Vagina (tissue), 2 donors: ENCODE measurements around the gene WWOX. TPM values are rescaled to one million over a fixed set of nuclear protein-coding genes. Genes with fewer than 3 reads are reported as not detected.

Experiments
- DNase-seq, 2 donors: peaks; one replicate each; pipeline ENCODE4 v3.0.0-alpha.2; 2017; ENCODE audit errors: extremely low spot score in 2 of 2
- H3K27ac ChIP-seq: fragments of 200-600 bp; sonication (generic); one replicate; pipeline ENCODE4 v1.5.1; 2019
- H3K27me3 ChIP-seq: fragments of 200-600 bp; sonication (generic); one replicate; pipeline ENCODE4 v1.5.1; 2019
- H3K36me3 ChIP-seq, 2 donors: fragments of 200-600 bp; sonication (generic); one replicate each; pipeline ENCODE4 v1.5.1; 2017 to 2019
- H3K4me1 ChIP-seq: fragments of 200-600 bp; sonication (generic); one replicate; pipeline ENCODE4 v1.5.1; 2019
- H3K4me3 ChIP-seq, 2 donors: fragments of 200-600 bp; sonication (generic); 1 replicate in 1 of 2; 2 replicates in 1 of 2; pipeline ENCODE4 v1.5.1; 2016 to 2019
- H3K9me3 ChIP-seq: fragments of 200-600 bp; sonication (generic); one replicate; pipeline ENCODE4 v1.5.1; 2019
- POLR2A ChIP-seq, 2 donors: fragments of 450-650 bp; IDR thresholded peaks; one replicate each; pipeline ENCODE4 v1.6.1; 2017; ENCODE audit warnings: antibody characterized with exemption in 2 of 2, mild to moderate bottlenecking in 2 of 2, moderate library complexity in 2 of 2
- POLR2AphosphoS5 ChIP-seq, 2 donors: sonication (generic); formaldehyde crosslinking; IDR thresholded peaks; one replicate each; pipeline ENCODE4 v1.9.0; 2017; ENCODE audit warnings: antibody characterized with exemption in 2 of 2, mild to moderate bottlenecking in 2 of 2, low read depth in 1 of 2; ENCODE audit not compliant: insufficient read depth in 1 of 2
- intact Hi-C: fragments of 100-400 bp; cut with DNase I; formaldehyde crosslinking; loops from one replicate; pipeline ENCODE4 v1.15.1; 2023
- total RNA-seq: library from RNA; depleted of rRNA; stranded (reverse); fragments of >200 nt; gene quantifications from one replicate; pipeline ENCODE4 v1.2.3, GENCODE V29; 2016
- TF ChIP-seq, protein P1 (sequence below), 3 experiments: fragments of 450-650 bp in 2 of 3; fragments of 200-600 bp in 1 of 3; sonication (generic) in 1 of 3; IDR thresholded peaks; one replicate each; pipeline ENCODE4 v1.5.1; 2017 to 2019; ENCODE audit warnings: antibody characterized with exemption in 3 of 3, mild to moderate bottlenecking in 2 of 3, moderate library complexity in 2 of 3

The WWOX gene
- total RNA-seq, 1 donor from 2014 or later: 33.1 TPM

DNA sequence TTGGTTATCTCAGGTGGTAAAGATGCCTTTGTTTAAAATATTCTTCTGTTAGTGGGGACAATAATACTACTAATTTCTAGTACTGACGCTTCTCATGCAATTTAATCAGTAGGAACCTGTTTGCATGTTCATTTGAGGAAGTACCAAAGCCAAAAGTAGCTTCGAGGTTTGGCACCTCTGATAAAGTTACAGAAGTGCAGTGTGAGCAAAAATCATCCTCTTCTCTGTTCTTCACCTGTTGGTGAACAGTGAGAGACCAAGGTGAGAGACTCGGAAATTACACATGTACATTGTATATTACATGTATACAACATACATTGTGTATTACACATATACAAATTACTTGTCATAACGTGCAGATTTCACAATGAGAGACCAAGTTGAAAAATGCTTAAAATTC, 1096.5 kb downstream of the WWOX start:
- DNase-seq: no peak
- intact Hi-C loops: no loop called here
- H3K9me3 ChIP-seq: no peaks in the 10 kb centered on the region
- no peaks in the 10 kb centered on the region for H3K4me1 ChIP-seq
- TF ChIP-seq POLR2AphosphoS5 (IDR thresholded peaks at IDR 0.05; ENCODE audit: insufficient read depth in 1 of 2, low read depth in 1 of 2) (no peak), POLR2A (IDR thresholded peaks at IDR 0.05) (no peak)
- TF ChIP-seq, protein P1, sequence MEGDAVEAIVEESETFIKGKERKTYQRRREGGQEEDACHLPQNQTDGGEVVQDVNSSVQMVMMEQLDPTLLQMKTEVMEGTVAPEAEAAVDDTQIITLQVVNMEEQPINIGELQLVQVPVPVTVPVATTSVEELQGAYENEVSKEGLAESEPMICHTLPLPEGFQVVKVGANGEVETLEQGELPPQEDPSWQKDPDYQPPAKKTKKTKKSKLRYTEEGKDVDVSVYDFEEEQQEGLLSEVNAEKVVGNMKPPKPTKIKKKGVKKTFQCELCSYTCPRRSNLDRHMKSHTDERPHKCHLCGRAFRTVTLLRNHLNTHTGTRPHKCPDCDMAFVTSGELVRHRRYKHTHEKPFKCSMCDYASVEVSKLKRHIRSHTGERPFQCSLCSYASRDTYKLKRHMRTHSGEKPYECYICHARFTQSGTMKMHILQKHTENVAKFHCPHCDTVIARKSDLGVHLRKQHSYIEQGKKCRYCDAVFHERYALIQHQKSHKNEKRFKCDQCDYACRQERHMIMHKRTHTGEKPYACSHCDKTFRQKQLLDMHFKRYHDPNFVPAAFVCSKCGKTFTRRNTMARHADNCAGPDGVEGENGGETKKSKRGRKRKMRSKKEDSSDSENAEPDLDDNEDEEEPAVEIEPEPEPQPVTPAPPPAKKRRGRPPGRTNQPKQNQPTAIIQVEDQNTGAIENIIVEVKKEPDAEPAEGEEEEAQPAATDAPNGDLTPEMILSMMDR (IDR thresholded peaks at IDR 0.05): no peak
- no peak overlapping the region for H3K27ac ChIP-seq
- H3K4me3 ChIP-seq: no peak overlapping the region
- no peaks in the 10 kb centered on the region for H3K36me3 ChIP-seq
- no peaks in the 10 kb centered on the region for H3K27me3 ChIP-seq

- no peak overlapping the region for H3K4me3 ChIP-seq
- H3K9me3 ChIP-seq: no peaks in the 10 kb centered on the region
- no peak for DNase-seq
- intact Hi-C loops: no loop called here
- no peaks in the 10 kb centered on the region for H3K36me3 ChIP-seq
- no peaks in the 10 kb centered on the region for H3K27me3 ChIP-seq
- no peaks in the 10 kb centered on the region for H3K4me1 ChIP-seq
- H3K27ac ChIP-seq: no peak overlapping the region
- TF ChIP-seq, protein P1 (IDR thresholded peaks at IDR 0.05): no peak
- TF ChIP-seq POLR2AphosphoS5 (IDR thresholded peaks at IDR 0.05; ENCODE audit: insufficient read depth in 1 of 2, low read depth in 1 of 2) (no peak), POLR2A (IDR thresholded peaks at IDR 0.05) (no peak)
These were observed 1102.0 kb downstream of the WWOX start for GRCh38 chr16:79201436-79201835.

GRCh38 chr16:79202977-79203376, 1103.5 kb downstream of the WWOX start:
- Histone ChIP-seq H3K4me1 (no peaks in the 10 kb centered on the region), H3K27me3 (no peaks in the 10 kb centered on the region), H3K4me3 (no peak overlapping the region), H3K36me3 (no peaks in the 10 kb centered on the region), H3K9me3 (no peaks in the 10 kb centered on the region), H3K27ac (no peak overlapping the region)
- no peak for DNase-seq
- intact Hi-C loops: no loop called here
- TF ChIP-seq, protein P1 (IDR thresholded peaks at IDR 0.05): no peak
- TF ChIP-seq POLR2A (IDR thresholded peaks at IDR 0.05) (no peak), POLR2AphosphoS5 (IDR thresholded peaks at IDR 0.05; ENCODE audit: insufficient read depth in 1 of 2, low read depth in 1 of 2) (no peak)

DNA sequence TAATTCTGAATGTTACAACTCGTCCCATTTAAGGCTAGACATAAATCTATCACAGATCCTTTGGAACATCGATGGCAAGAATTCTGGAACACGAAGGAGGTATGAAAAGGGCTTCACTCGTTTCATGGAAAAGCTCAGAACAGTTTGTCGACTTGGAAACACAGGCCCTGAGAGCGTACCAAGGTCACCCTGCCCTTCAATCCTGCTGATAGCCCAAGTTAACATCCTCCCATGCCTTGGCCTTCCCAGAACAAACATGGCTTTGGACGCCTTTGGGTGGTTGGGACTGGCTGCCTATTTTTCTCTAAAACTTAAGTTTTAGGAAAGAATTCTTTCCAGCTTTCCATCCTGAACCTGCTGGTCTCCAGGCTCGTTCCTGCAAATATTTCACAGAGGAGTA, 1105.0 kb downstream of the WWOX start:
- TF ChIP-seq POLR2AphosphoS5 (IDR thresholded peaks at IDR 0.05; ENCODE audit: insufficient read depth in 1 of 2, low read depth in 1 of 2) (no peak), POLR2A (IDR thresholded peaks at IDR 0.05) (no peak)
- TF ChIP-seq, protein P1 (IDR thresholded peaks at IDR 0.05): no peak
- intact Hi-C loops: no loop called here
- Histone ChIP-seq H3K36me3 (no peaks in the 10 kb centered on the region), H3K27me3 (no peaks in the 10 kb centered on the region), H3K9me3 (no peaks in the 10 kb centered on the region), H3K4me3 (no peak overlapping the region), H3K27ac (no peak overlapping the region), H3K4me1 (no peaks in the 10 kb centered on the region)
- DNase-seq: no peak

DNA sequence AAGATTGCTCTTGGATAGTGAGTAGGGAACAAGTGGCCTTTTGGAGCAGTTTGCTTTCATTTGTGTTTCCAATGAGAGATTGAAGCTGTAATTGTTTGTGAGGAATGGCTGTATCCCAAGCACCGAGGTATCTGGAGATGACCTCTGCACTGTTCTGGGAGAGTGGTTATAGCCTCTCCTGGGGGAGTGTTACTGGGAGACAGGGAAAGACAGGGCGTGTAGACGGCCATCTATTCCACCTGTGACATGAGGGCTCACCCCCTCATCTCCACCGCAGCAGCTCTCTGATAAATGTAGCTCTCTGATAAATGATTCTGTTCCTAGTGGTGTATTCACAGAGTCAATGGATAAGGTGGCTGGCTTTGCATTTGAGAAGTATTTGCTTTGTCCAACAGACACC, 1107.4 kb downstream of the WWOX start:
- TF ChIP-seq, protein P1 (IDR thresholded peaks at IDR 0.05): no peak
- TF ChIP-seq POLR2A (IDR thresholded peaks at IDR 0.05) (no peak), POLR2AphosphoS5 (IDR thresholded peaks at IDR 0.05; ENCODE audit: insufficient read depth in 1 of 2, low read depth in 1 of 2) (no peak)
- H3K9me3 ChIP-seq: no peaks in the 10 kb centered on the region
- DNase-seq: no peak
- H3K4me1 ChIP-seq: no peaks in the 10 kb centered on the region
- intact Hi-C loops: no loop called here
- H3K27me3 ChIP-seq: no peaks in the 10 kb centered on the region
- H3K4me3 ChIP-seq: no peak overlapping the region
- H3K36me3 ChIP-seq: no peaks in the 10 kb centered on the region
- H3K27ac ChIP-seq: no peak overlapping the region
